SU-DHL-6 (cell line): ENCODE data around the gene TM7SF3.

Source experiments
- H2AFZ ChIP-seq: fragments of 200-600 bp; sonication (generic); 2 replicates; pipeline ENCODE4 v1.6.1; 2014; ENCODE audit warnings: low read depth, mild to moderate bottlenecking, moderate library complexity, mixed read lengths, antibody characterized with exemption, low read length; ENCODE audit not compliant: severe bottlenecking
- H3F3A ChIP-seq: fragments of 200-600 bp; shearing (Covaris generic); 2 replicates; pipeline ENCODE4 v1.6.0; 2016; ENCODE audit warnings: antibody characterized with exemption, mild to moderate bottlenecking; ENCODE audit not compliant: insufficient read depth
- H3K27ac ChIP-seq: fragments of 200-600 bp; sonication (generic); 2 replicates; pipeline ENCODE4 v1.5.1; 2016; ENCODE audit warnings: low read depth, mild to moderate bottlenecking, low read length, moderate library complexity, mixed read lengths
- H3K27me3 ChIP-seq: fragments of 200-600 bp; sonication (generic), shearing (Covaris generic); 2 replicates; pipeline ENCODE4 v1.6.0; 2014; ENCODE audit warnings: mild to moderate bottlenecking, low read length
- H3K36me3 ChIP-seq: fragments of 200-600 bp; sonication (generic); 2 replicates; pipeline ENCODE4 v1.6.1; 2014; ENCODE audit warnings: mild to moderate bottlenecking, low read length, mixed read lengths
- H3K4me2 ChIP-seq: fragments of 300-600, 200-600 bp; shearing (Covaris generic), sonication (generic); 2 replicates; pipeline ENCODE4 v1.6.0; 2014; ENCODE audit warnings: low read length, low read depth, mild to moderate bottlenecking; ENCODE audit not compliant: poor library complexity, severe bottlenecking
- H3K4me3 ChIP-seq: fragments of 200-600 bp; sonication (generic); 2 replicates; pipeline ENCODE4 v1.5.1; 2014; ENCODE audit warnings: antibody characterized with exemption, low read length, mild to moderate bottlenecking, mixed read lengths; ENCODE audit not compliant: insufficient read depth, poor library complexity, severe bottlenecking
- H3K79me2 ChIP-seq: fragments of 200-600 bp; sonication (generic); 2 replicates; pipeline ENCODE4 v1.6.1; 2014; ENCODE audit warnings: mild to moderate bottlenecking, low read length, moderate library complexity; ENCODE audit not compliant: insufficient read depth
- H3K9ac ChIP-seq: fragments of 200-600 bp; sonication (generic); 2 replicates; pipeline ENCODE4 v1.7.0; 2014; ENCODE audit warnings: mild to moderate bottlenecking, low read length
- H3K9me2 ChIP-seq: fragments of 200-600 bp; sonication (generic); replicated peaks from 2 replicates; pipeline ENCODE4 v1.6.1; 2014; ENCODE audit warnings: low read length; ENCODE audit not compliant: insufficient read depth
- H3K9me3 ChIP-seq: fragments of 200-600 bp; sonication (generic); 2 replicates; pipeline ENCODE4 v1.6.1; 2014; ENCODE audit warnings: low read length, mixed read lengths; ENCODE audit not compliant: insufficient read depth
- H4K20me1 ChIP-seq: fragments of 200-600 bp; sonication (generic); 2 replicates; pipeline ENCODE4 v1.6.1; 2014; ENCODE audit warnings: low read depth, mild to moderate bottlenecking, antibody characterized with exemption, low read length, moderate library complexity, mixed read lengths
- EZH2phosphoT487 ChIP-seq: fragments of 200-600 bp; sonication (generic), shearing (Covaris generic); conservative IDR thresholded peaks from 2 replicates; pipeline ENCODE4 v1.6.1; 2018; ENCODE audit warnings: mild to moderate bottlenecking, antibody characterized with exemption, low read length, moderate library complexity, mixed read lengths
- TF ChIP-seq, protein P1 (sequence below): fragments of 200-600 bp; sonication (generic); IDR thresholded peaks from one replicate; pipeline ENCODE4 v1.5.1; 2017; ENCODE audit warnings: antibody characterized with exemption, mild to moderate bottlenecking, low read length, moderate library complexity; ENCODE audit not compliant: insufficient read depth, poor library complexity, severe bottlenecking

The TM7SF3 gene

DNA sequence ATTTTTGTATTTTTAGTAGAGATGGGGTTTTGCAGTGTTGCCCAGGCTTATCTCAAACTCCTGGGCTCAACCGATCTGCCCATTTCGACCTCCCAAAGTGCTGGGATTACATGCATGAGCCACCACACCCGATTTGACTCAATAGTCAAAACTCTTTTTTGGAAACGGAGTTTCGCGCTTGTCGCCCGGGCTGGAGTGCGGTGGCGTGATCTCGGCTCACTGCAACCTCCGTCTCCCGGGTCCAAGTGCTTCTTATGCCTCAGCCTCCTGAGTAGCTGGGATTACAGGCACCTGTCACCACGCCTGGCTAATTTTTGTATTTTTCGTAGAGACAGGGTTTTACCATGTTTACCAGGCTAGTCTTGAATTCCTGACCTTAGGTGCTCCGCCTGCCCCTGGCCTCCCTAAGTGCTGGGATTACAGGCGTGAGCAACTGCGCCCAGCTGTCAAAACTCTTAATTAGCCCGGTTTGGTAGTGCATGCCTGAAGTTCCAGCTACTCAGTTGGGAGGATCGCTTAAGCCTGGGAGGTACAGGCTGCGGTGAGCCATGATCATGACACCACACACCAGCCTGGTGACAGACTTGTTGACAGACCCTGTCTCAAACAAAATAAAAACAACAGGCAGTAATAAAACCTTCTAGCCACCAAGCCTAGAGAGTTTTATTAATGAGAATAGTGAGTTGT, 20.6 kb upstream of the TM7SF3 start:
- H3K9ac ChIP-seq: no peak overlapping the region
- H3F3A ChIP-seq: peaks cover 5% of the 10 kb centered on the region; the same call in 1 of the 2 replicates
- peaks cover 18% of the 10 kb centered on the region; the same call in 1 of the 2 replicates for H3K36me3 ChIP-seq
- no peak for TF ChIP-seq EZH2phosphoT487
- TF ChIP-seq, protein P1, sequence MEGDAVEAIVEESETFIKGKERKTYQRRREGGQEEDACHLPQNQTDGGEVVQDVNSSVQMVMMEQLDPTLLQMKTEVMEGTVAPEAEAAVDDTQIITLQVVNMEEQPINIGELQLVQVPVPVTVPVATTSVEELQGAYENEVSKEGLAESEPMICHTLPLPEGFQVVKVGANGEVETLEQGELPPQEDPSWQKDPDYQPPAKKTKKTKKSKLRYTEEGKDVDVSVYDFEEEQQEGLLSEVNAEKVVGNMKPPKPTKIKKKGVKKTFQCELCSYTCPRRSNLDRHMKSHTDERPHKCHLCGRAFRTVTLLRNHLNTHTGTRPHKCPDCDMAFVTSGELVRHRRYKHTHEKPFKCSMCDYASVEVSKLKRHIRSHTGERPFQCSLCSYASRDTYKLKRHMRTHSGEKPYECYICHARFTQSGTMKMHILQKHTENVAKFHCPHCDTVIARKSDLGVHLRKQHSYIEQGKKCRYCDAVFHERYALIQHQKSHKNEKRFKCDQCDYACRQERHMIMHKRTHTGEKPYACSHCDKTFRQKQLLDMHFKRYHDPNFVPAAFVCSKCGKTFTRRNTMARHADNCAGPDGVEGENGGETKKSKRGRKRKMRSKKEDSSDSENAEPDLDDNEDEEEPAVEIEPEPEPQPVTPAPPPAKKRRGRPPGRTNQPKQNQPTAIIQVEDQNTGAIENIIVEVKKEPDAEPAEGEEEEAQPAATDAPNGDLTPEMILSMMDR: no peak
- no peak overlapping the region for H3K27ac ChIP-seq
- no peak overlapping the region for H3K4me3 ChIP-seq
- no peaks in the 10 kb centered on the region for H4K20me1 ChIP-seq
- H3K4me2 ChIP-seq: no peak overlapping the region
- H3K9me2 ChIP-seq: no peaks in the 10 kb centered on the region
- H3K9me3 ChIP-seq: no peaks in the 10 kb centered on the region
- H2AFZ ChIP-seq: no peak overlapping the region
- no peaks in the 10 kb centered on the region for H3K27me3 ChIP-seq
- no peaks in the 10 kb centered on the region for H3K79me2 ChIP-seq

GRCh38 chr12:27032679-27033078, 18.5 kb upstream of the TM7SF3 start:
- Histone ChIP-seq H3K79me2 (no peaks in the 10 kb centered on the region), H2AFZ (no peak overlapping the region), H3K9ac (no peak overlapping the region), H4K20me1 (no peaks in the 10 kb centered on the region), H3K4me3 (no peak overlapping the region), H3K27ac (no peak overlapping the region), H3K9me2 (no peaks in the 10 kb centered on the region), H3K36me3 (peaks cover 21% of the 10 kb centered on the region; the same call in 1 of the 2 replicates), H3F3A (no peaks in the 10 kb centered on the region), H3K27me3 (no peaks in the 10 kb centered on the region), H3K4me2 (no peak overlapping the region), H3K9me3 (no peaks in the 10 kb centered on the region)
- no peak for TF ChIP-seq EZH2phosphoT487
- TF ChIP-seq, protein P1: no peak

DNA sequence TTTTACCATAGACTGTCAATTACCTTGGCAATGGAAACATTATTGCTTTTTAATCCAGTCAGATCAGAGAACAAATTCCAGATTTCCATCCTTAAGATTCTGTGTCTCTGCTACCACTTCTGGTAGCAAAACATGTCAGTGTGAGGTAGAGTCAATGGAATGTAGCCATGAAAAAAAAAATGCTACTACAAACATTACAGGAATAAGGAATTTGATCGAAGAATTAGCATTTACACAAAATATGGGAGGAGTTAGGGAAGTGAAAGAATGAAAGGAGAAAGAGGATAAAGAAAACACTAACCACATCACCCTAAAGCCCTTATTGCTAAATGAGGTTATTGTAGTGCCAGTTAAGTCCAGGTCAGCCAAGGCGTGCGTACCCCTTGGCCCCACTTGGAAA, 17.3 kb upstream of the TM7SF3 start:
- no peak overlapping the region for H3K27ac ChIP-seq
- no peak overlapping the region for H3K9ac ChIP-seq
- no peaks in the 10 kb centered on the region for H3K27me3 ChIP-seq
- H3F3A ChIP-seq: no peaks in the 10 kb centered on the region
- H3K9me3 ChIP-seq: no peaks in the 10 kb centered on the region
- H3K79me2 ChIP-seq: no peaks in the 10 kb centered on the region
- H3K9me2 ChIP-seq: no peaks in the 10 kb centered on the region
- no peaks in the 10 kb centered on the region for H4K20me1 ChIP-seq
- TF ChIP-seq, protein P1: no peak
- TF ChIP-seq EZH2phosphoT487: no peak
- H3K4me3 ChIP-seq: no peak overlapping the region
- no peak overlapping the region for H3K4me2 ChIP-seq
- H3K36me3 ChIP-seq: peaks cover 19% of the 10 kb centered on the region; the same call in 1 of the 2 replicates
- H2AFZ ChIP-seq: no peak overlapping the region
